H1 (cell line): Measurements from ENCODE around the gene ATG7. TPM values are rescaled to one million over a fixed set of nuclear protein-coding genes. Genes with fewer than 3 reads are reported as not detected.

ENCODE experiments used
- CTCF ChIA-PET: fragments of 300-600 bp; sonication (Branson Sonifier 250); formaldehyde crosslinking; loops from one replicate; lab custom pipeline; 2021; ENCODE audit not compliant: partially characterized antibody; lab: Charles Lee
- POLR2A ChIA-PET: fragments of 300-600 bp; sonication (Branson Sonifier 250); formaldehyde crosslinking; loops from one replicate; lab custom pipeline; 2021; ENCODE audit warnings: inconsistent platforms; ENCODE audit not compliant: partially characterized antibody; lab: Charles Lee
- DNase-seq, 2 experiments: peaks; one replicate each; pipeline versions ENCODE4 v3.0.0 to v3.0.0-alpha.2; 2010 to 2022; ENCODE audit warnings: low spot score in 2 of 2, low read depth in 1 of 2, mixed read lengths in 1 of 2
- FAIRE-seq: peaks from 2 replicates; lab custom pipeline; 2011; peaks lifted over from hg19 to GRCh38; lab: Jason Lieb, UNC
- H2AFZ ChIP-seq: 2 replicates; pipeline ENCODE4 v1.8.1; 2012; ENCODE audit warnings: low read length, inconsistent platforms
- H2AK5ac ChIP-seq: 2 replicates; pipeline ENCODE4 v1.6.1; 2013; ENCODE audit warnings: low read depth, low read length
- H2BK120ac ChIP-seq: replicated peaks from 2 replicates; pipeline ENCODE3; 2013; ENCODE audit warnings: low read depth, low read length, inconsistent platforms
- H2BK12ac ChIP-seq: 2 replicates; pipeline ENCODE4 v1.6.1; 2013; ENCODE audit warnings: low read depth, low read length
- H2BK15ac ChIP-seq: 2 replicates; pipeline ENCODE4 v1.6.1; 2013; ENCODE audit warnings: low read length
- H2BK20ac ChIP-seq: 2 replicates; pipeline ENCODE4 v1.6.1; 2013; ENCODE audit warnings: low read length
- H2BK5ac ChIP-seq: 2 replicates; pipeline ENCODE4 v1.6.1; 2013; ENCODE audit warnings: low read depth, low read length
- H3K14ac ChIP-seq: 2 replicates; pipeline ENCODE4 v1.6.1; 2013; ENCODE audit warnings: inconsistent platforms; ENCODE audit not compliant: insufficient read length
- H3K18ac ChIP-seq: 2 replicates; pipeline ENCODE4 v1.6.1; 2013; ENCODE audit warnings: low read length; ENCODE audit errors: extremely low read depth
- H3K23ac ChIP-seq: 2 replicates; pipeline ENCODE4 v1.6.1; 2013; ENCODE audit warnings: inconsistent platforms; ENCODE audit not compliant: insufficient read length
- H3K23me2 ChIP-seq: 2 replicates; pipeline ENCODE4 v1.6.1; 2013; ENCODE audit warnings: low read depth, low read length
- H3K27ac ChIP-seq: 2 replicates; pipeline ENCODE4 v1.6.1; 2011; ENCODE audit warnings: low read depth, low read length, inconsistent platforms
- H3K27me3 ChIP-seq, 4 experiments: replicated peaks in 1 of 4; 1 replicate in 1 of 4; 2 replicates in 3 of 4; pipeline versions ENCODE4 v1.6.1 to v1.8.1; 2011 to 2013; ENCODE audit warnings: low read length in 3 of 4, mild to moderate bottlenecking in 3 of 4, inconsistent platforms in 2 of 4, mixed read lengths in 2 of 4, moderate library complexity in 1 of 4; ENCODE audit not compliant: control insufficient read depth in 3 of 4, insufficient read depth in 3 of 4; ENCODE audit errors: extremely low read depth in 1 of 4
- H3K36me3 ChIP-seq, 4 experiments: 2 replicates each; pipeline versions ENCODE4 v1.6.1 to v1.8.1; 2011 to 2013; ENCODE audit warnings: mild to moderate bottlenecking in 4 of 4, low read length in 3 of 4, moderate library complexity in 2 of 4, control low read depth in 1 of 4, inconsistent platforms in 1 of 4; ENCODE audit not compliant: insufficient read depth in 4 of 4, control insufficient read depth in 2 of 4
- H3K4ac ChIP-seq: replicated peaks from 2 replicates; pipeline ENCODE3; 2013; ENCODE audit warnings: low read length, low read depth, mixed read lengths, inconsistent platforms; ENCODE audit not compliant: insufficient read length
- H3K4me1 ChIP-seq, 4 experiments: replicated peaks in 1 of 4; 1 replicate in 1 of 4; 2 replicates in 3 of 4; pipeline versions ENCODE4 v1.6.1 to v1.8.1; 2011 to 2013; ENCODE audit warnings: low read length in 3 of 4, inconsistent platforms in 2 of 4, mixed read lengths in 1 of 4; ENCODE audit not compliant: insufficient read depth in 4 of 4, control insufficient read depth in 3 of 4
- H3K4me2 ChIP-seq, 2 experiments: 2 replicates each; pipeline versions ENCODE4 v1.6.1 to v1.8.1; 2011 to 2013; ENCODE audit warnings: low read depth in 2 of 2, low read length in 2 of 2, control low read depth in 1 of 2, inconsistent platforms in 1 of 2, mild to moderate bottlenecking in 1 of 2; ENCODE audit not compliant: insufficient read depth in 1 of 2
- H3K4me3 ChIP-seq, 4 experiments: fragments of 200-600, 300-600 bp in 1 of 4; sonication (generic), shearing (Covaris generic), sonication (Bioruptor Twin) in 1 of 4; 2 replicates each; pipeline versions ENCODE4 v1.5.1 to v1.8.1; 2011 to 2016; ENCODE audit warnings: low read length in 4 of 4, low read depth in 3 of 4, control low read depth in 2 of 4, inconsistent platforms in 2 of 4, mild to moderate bottlenecking in 2 of 4, mixed read lengths in 1 of 4, moderate library complexity in 1 of 4; ENCODE audit not compliant: insufficient read depth in 2 of 4; ENCODE audit errors: extremely low read depth in 1 of 4
- H3K56ac ChIP-seq: replicated peaks from 2 replicates; pipeline ENCODE3; 2013; ENCODE audit warnings: low read depth, mild to moderate bottlenecking, mixed read lengths, low read length, inconsistent platforms; ENCODE audit not compliant: insufficient read length
- H3K79me1 ChIP-seq: 2 replicates; pipeline ENCODE4 v1.6.1; 2013; ENCODE audit warnings: low read depth, low read length, control low read depth
- H3K79me2 ChIP-seq, 2 experiments: 2 replicates each; pipeline versions ENCODE4 v1.6.1 to v1.8.1; 2012 to 2013; ENCODE audit warnings: low read length in 2 of 2, mild to moderate bottlenecking in 2 of 2, inconsistent platforms in 1 of 2; ENCODE audit not compliant: insufficient read depth in 2 of 2, control insufficient read depth in 1 of 2
- H3K9ac ChIP-seq, 4 experiments: replicated peaks in 1 of 4; 1 replicate in 1 of 4; 2 replicates in 3 of 4; pipeline versions ENCODE4 v1.6.1 to v1.8.1; 2011 to 2013; ENCODE audit warnings: low read depth in 3 of 4, low read length in 3 of 4, control low read depth in 2 of 4, mild to moderate bottlenecking in 2 of 4, moderate library complexity in 2 of 4, inconsistent platforms in 1 of 4; ENCODE audit errors: extremely low read depth in 1 of 4
- H3K9me3 ChIP-seq, 2 experiments: 2 replicates each; pipeline versions ENCODE4 v1.6.1 to v1.8.1; 2012 to 2013; ENCODE audit warnings: mild to moderate bottlenecking in 2 of 2, moderate library complexity in 2 of 2, control low read depth in 1 of 2, inconsistent platforms in 1 of 2, low read depth in 1 of 2, low read length in 1 of 2, mixed read lengths in 1 of 2; ENCODE audit not compliant: insufficient read depth in 2 of 2
- H4K20me1 ChIP-seq, 2 experiments: replicated peaks in 1 of 2; 2 replicates each; pipeline versions ENCODE3 to v1.8.1; 2011 to 2013; ENCODE audit warnings: inconsistent platforms in 2 of 2, low read length in 2 of 2, mild to moderate bottlenecking in 1 of 2; ENCODE audit not compliant: insufficient read depth in 2 of 2, control insufficient read depth in 1 of 2
- H4K5ac ChIP-seq: 2 replicates; pipeline ENCODE4 v1.6.1; 2013; ENCODE audit warnings: low read length, low read depth, mixed read lengths, inconsistent platforms; ENCODE audit not compliant: insufficient read length
- H4K8ac ChIP-seq: 2 replicates; pipeline ENCODE4 v1.8.0; 2013; ENCODE audit warnings: mild to moderate bottlenecking, moderate library complexity, low read length, inconsistent platforms; ENCODE audit not compliant: insufficient read depth; ENCODE audit errors: extremely low read depth
- H4K91ac ChIP-seq: replicated peaks from 2 replicates; pipeline ENCODE3; 2013; ENCODE audit warnings: low read length, mixed read lengths, inconsistent platforms; ENCODE audit not compliant: insufficient read length
- EP300 ChIP-seq, 2 experiments: IDR thresholded peaks; 1 replicate in 1 of 2; 2 replicates in 1 of 2; pipeline ENCODE4 v1.6.1; 2011 to 2012; ENCODE audit warnings: low read depth in 2 of 2, low read length in 2 of 2, mild to moderate bottlenecking in 2 of 2, borderline replicate concordance in 1 of 2, inconsistent platforms in 1 of 2, moderate library complexity in 1 of 2
- RAD21 ChIP-seq, 2 experiments: IDR thresholded peaks in 1 of 2; conservative IDR thresholded peaks in 1 of 2; 2 replicates each; pipeline ENCODE4 v1.6.1; 2011; ENCODE audit warnings: low read depth in 2 of 2, low read length in 2 of 2, improper control_type of control experiment in 1 of 2, inconsistent platforms in 1 of 2, mild to moderate bottlenecking in 1 of 2, moderate library complexity in 1 of 2
- RNF2 ChIP-seq: fragments of 200-900, 300-1000 bp; sonication (generic); IDR thresholded peaks from 2 replicates; pipeline ENCODE4 v1.7.1; 2016; ENCODE audit warnings: borderline replicate concordance, low read depth, mild to moderate bottlenecking, antibody characterized with exemption, low read length; ENCODE audit not compliant: poor library complexity, severe bottlenecking; ENCODE audit errors: missing control alignments
- TCF12 ChIP-seq: IDR thresholded peaks from 2 replicates; pipeline ENCODE4 v1.6.1; 2011; ENCODE audit warnings: low read depth, mild to moderate bottlenecking, low read length
- WGBS, 2 experiments: shearing (Covaris generic) in 1 of 2; methylation state at CpG; one replicate each; pipeline versions ENCODE4 v1.1.6 to v1.1.7; 2013 to 2015; ENCODE audit warnings: low lambda C conversion rate in 2 of 2, mixed read lengths in 2 of 2, inconsistent platforms in 1 of 2, low coverage in 1 of 2, missing lambda C conversion rate in 1 of 2; ENCODE audit not compliant: insufficient replicate concordance in 2 of 2, insufficient coverage in 1 of 2, insufficient read length in 1 of 2; ENCODE audit errors: extremely low coverage in 1 of 2, missing lambda C conversion rate in 1 of 2; 5-methylcytosine and 5-hydroxymethylcytosine counted together
- polyA plus RNA-seq, 7 experiments: library from polyadenylated mRNA; depleted of rRNA in 3 of 7; stranded (reverse) in 5 of 7; unstranded in 2 of 7; fragments of >200 nt in 5 of 7; fragments of 200-250 nt in 2 of 7; gene quantifications; 1 replicate in 5 of 7; 2 replicates in 1 of 7; 4 replicates in 1 of 7; pipeline versions ENCODE4 v1.2.1 to v1.2.3, GENCODE V29; 2011 to 2013; ENCODE audit warnings: missing spikeins in 2 of 7, mixed read lengths in 2 of 7
- total RNA-seq: library from RNA; stranded (reverse); fragmentation: NEBNext Ultra II Directional; extraction: Animal tissue kit (Norgen Biotek cat#: 25700); gene quantifications from 2 replicates; pipeline ENCODE4 v1.2.1, GENCODE V29; 2021
- TF ChIP-seq, protein P1 (sequence below), 3 experiments: IDR thresholded peaks; 1 replicate in 2 of 3; 2 replicates in 1 of 3; pipeline versions ENCODE4 v1.5.1 to v1.6.1; 2011; ENCODE audit warnings: low read length in 3 of 3, mild to moderate bottlenecking in 3 of 3, inconsistent platforms in 2 of 3, low read depth in 1 of 3, moderate library complexity in 1 of 3; ENCODE audit not compliant: insufficient read depth in 1 of 3; ENCODE audit errors: control extremely low read depth in 1 of 3

Gene ATG7
- total and polyA plus RNA-seq, 2 of the 8 experiments (the other 6 are each of a cell fraction or from before 2014, with no cell fraction given), result 15.0 to 19.1 TPM

- ChIA-PET CTCF (interaction anchor here (0.6 to 3.0 kb wide), 29 partner anchors 9 to 599 kb away, joined by 3 to 35 read pairs (median 4); partner anchors contain the start of gene ATG7), POLR2A (interaction anchor here (1.0 kb wide), 1 partner anchor 9 kb away, joined by 4 read pairs; no protein-coding TSS in a partner anchor)
- Histone ChIP-seq H3K18ac (no peak overlapping the region), H2AFZ (peak overlapping the region; percentile 30; the same call in 1 of the 2 replicates), H3K56ac (no peak overlapping the region), H2BK120ac (no peak overlapping the region), H3K23ac (no peak overlapping the region), H4K8ac (no peak overlapping the region), H3K14ac (no peak overlapping the region), H3K4me2 (no peak overlapping the region), H2BK15ac (no peak overlapping the region), H2BK12ac (no peak overlapping the region), H2AK5ac (no peak overlapping the region), H2BK20ac (no peak overlapping the region), H3K27me3 (no peaks in the 10 kb centered on the region), H3K23me2 (no peaks in the 10 kb centered on the region), H3K9me3 (no peaks in the 10 kb centered on the region), H2BK5ac (no peak overlapping the region), H4K20me1 (no peaks in the 10 kb centered on the region), H3K36me3 (no peaks in the 10 kb centered on the region), H4K5ac (no peak overlapping the region), H3K27ac (no peak overlapping the region), H3K4me3 (no peak overlapping the region), H3K4ac (no peak overlapping the region), H3K4me1 (peaks cover 0 to 4% (median 0%) of the 10 kb centered on the region in 4 experiments; a peak in 2 of 7 replicates), H3K79me1 (no peaks in the 10 kb centered on the region), H3K79me2 (no peaks in the 10 kb centered on the region), H3K9ac (no peak overlapping the region), H4K91ac (no peak overlapping the region)
- FAIRE-seq, result no peak
- peak; percentile 39 to 91 for DNase-seq
- TF ChIP-seq RAD21 (IDR thresholded peaks at IDR 0.05 in 1 of 2, conservative IDR thresholded peaks at IDR 0.05 in 1 of 2; ENCODE audit: low read depth in 2 of 2, low read length in 2 of 2) (peak; percentile 70 to 80), TCF12 (peak; percentile 95; the same call in 1 of the 2 replicates), RNF2 (no peak), EP300 (IDR thresholded peaks at IDR 0.05; ENCODE audit: borderline replicate concordance in 1 of 2, low read depth in 2 of 2, low read length in 2 of 2) (0 out of 3 replicates have a peak, but pooled peaks of 1 of the 2 experiments have one; percentile 21)
- TF ChIP-seq, protein P1, sequence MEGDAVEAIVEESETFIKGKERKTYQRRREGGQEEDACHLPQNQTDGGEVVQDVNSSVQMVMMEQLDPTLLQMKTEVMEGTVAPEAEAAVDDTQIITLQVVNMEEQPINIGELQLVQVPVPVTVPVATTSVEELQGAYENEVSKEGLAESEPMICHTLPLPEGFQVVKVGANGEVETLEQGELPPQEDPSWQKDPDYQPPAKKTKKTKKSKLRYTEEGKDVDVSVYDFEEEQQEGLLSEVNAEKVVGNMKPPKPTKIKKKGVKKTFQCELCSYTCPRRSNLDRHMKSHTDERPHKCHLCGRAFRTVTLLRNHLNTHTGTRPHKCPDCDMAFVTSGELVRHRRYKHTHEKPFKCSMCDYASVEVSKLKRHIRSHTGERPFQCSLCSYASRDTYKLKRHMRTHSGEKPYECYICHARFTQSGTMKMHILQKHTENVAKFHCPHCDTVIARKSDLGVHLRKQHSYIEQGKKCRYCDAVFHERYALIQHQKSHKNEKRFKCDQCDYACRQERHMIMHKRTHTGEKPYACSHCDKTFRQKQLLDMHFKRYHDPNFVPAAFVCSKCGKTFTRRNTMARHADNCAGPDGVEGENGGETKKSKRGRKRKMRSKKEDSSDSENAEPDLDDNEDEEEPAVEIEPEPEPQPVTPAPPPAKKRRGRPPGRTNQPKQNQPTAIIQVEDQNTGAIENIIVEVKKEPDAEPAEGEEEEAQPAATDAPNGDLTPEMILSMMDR (IDR thresholded peaks at IDR 0.05; ENCODE audit: control extremely low read depth in 1 of 3, insufficient read depth in 1 of 3, low read depth in 1 of 3, low read length in 3 of 3), result peak; percentile 65 to 86 (median 73)
- WGBS, 2 experiments, result 66% methylated on average over 8 of the region's 8 CpGs; no CpG with 5 or more reads in 1 of the 2 experiments
Observed at GRCh38 chr3:11236588-11237461, 35.4 kb upstream of the ATG7 start.
